ENCODE results near the gene LRP1.

DNA sequence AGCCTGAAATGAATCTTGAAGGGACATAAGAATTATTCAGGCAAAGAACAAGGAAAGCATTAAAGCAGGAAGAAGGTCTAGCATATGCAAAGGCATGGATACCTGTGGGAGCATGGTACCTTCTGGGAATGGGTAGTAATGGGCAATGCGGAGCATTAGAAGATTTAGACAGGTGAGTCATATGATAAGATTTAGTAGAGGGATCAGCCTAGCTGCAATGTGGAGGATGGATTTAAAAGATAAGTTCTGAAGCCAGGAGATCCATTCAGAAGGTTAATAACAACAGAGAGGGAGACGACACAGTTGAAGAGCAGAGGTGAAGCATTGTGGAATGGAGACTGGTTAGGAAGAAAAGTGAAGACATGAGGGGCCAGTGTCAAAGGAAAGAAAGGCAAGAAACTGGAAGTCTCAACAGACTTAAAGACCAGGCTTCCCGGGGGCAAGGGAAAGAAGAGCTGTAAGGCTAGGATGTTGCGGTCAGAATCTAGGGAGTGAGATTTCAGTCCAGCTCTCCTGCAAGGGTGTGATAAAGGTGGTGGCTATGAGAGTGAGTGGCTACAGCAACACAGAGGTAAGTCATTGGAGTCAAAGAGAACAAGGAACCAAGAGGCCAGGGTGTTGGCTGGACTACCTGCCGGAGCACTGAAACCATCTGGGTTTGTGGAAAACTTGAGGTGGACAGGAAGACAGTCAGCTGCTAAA, 11.6 kb upstream of the LRP1 start:
- TF ChIP-seq, protein P1, sequence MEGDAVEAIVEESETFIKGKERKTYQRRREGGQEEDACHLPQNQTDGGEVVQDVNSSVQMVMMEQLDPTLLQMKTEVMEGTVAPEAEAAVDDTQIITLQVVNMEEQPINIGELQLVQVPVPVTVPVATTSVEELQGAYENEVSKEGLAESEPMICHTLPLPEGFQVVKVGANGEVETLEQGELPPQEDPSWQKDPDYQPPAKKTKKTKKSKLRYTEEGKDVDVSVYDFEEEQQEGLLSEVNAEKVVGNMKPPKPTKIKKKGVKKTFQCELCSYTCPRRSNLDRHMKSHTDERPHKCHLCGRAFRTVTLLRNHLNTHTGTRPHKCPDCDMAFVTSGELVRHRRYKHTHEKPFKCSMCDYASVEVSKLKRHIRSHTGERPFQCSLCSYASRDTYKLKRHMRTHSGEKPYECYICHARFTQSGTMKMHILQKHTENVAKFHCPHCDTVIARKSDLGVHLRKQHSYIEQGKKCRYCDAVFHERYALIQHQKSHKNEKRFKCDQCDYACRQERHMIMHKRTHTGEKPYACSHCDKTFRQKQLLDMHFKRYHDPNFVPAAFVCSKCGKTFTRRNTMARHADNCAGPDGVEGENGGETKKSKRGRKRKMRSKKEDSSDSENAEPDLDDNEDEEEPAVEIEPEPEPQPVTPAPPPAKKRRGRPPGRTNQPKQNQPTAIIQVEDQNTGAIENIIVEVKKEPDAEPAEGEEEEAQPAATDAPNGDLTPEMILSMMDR (optimal IDR thresholded peaks at IDR 0.05 in 1 of 3, IDR thresholded peaks at IDR 0.05 in 1 of 3, conservative IDR thresholded peaks at IDR 0.05 in 1 of 3; ENCODE audit: extremely low read depth in 1 of 3, insufficient read depth in 2 of 3, low read length in 3 of 3) = no peak
- no peak for TF ChIP-seq EZH2 (IDR thresholded peaks at IDR 0.05; ENCODE audit: low read length)
